Body of pancreas (tissue), 4 donors: Measurements from ENCODE around the gene TLL2.

Experiments
- POLR2A ChIP-seq, 3 donors: fragments of 450-650 bp; IDR thresholded peaks; one replicate each; pipeline ENCODE4 v1.6.1; 2016; ENCODE audit warnings: antibody characterized with exemption in 3 of 3, mild to moderate bottlenecking in 2 of 3
- TF ChIP-seq, protein P1 (sequence below), 7 experiments: fragments of 450-650 bp in 4 of 7; fragments of 200-600 bp in 3 of 7; sonication (generic) in 3 of 7; IDR thresholded peaks; one replicate each; pipeline ENCODE4 v1.5.1; 2016 to 2019; ENCODE audit warnings: antibody characterized with exemption in 7 of 7

DNA sequence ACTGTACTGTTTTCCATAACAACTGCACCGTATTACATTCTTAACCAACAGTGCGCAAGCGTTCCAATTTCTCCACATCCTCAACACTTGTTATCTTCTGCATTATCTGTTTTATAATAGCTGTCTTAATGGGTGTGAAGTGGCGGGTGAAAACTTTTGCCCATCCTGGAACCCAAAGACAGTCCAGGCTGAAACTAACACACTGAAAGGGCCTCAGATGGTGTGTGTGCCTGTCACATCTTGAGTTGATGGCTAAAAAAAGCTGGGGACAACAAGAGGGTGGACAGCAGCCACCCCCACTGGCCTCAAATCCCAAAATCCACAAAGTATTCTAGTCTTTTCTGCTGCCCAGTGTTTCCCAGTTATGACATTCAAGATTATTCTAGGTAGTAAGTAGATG lies 174.3 kb downstream of the TLL2 start:
- TF ChIP-seq, protein P1, sequence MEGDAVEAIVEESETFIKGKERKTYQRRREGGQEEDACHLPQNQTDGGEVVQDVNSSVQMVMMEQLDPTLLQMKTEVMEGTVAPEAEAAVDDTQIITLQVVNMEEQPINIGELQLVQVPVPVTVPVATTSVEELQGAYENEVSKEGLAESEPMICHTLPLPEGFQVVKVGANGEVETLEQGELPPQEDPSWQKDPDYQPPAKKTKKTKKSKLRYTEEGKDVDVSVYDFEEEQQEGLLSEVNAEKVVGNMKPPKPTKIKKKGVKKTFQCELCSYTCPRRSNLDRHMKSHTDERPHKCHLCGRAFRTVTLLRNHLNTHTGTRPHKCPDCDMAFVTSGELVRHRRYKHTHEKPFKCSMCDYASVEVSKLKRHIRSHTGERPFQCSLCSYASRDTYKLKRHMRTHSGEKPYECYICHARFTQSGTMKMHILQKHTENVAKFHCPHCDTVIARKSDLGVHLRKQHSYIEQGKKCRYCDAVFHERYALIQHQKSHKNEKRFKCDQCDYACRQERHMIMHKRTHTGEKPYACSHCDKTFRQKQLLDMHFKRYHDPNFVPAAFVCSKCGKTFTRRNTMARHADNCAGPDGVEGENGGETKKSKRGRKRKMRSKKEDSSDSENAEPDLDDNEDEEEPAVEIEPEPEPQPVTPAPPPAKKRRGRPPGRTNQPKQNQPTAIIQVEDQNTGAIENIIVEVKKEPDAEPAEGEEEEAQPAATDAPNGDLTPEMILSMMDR (IDR thresholded peaks at IDR 0.05), result no peak
- TF ChIP-seq POLR2A (IDR thresholded peaks at IDR 0.05), result no peak
